GM21576 (cell line): ENCODE results near the gene DPP4.

Source experiments
- ATAC-seq: cut with Tn5 transposase; IDR thresholded peaks from one replicate; pipeline ENCODE4 v1.9.1; 2021; ENCODE audit warnings: mild to moderate bottlenecking, moderate library complexity; ENCODE audit not compliant: unreplicated experiment

DPP4 gene

DNA sequence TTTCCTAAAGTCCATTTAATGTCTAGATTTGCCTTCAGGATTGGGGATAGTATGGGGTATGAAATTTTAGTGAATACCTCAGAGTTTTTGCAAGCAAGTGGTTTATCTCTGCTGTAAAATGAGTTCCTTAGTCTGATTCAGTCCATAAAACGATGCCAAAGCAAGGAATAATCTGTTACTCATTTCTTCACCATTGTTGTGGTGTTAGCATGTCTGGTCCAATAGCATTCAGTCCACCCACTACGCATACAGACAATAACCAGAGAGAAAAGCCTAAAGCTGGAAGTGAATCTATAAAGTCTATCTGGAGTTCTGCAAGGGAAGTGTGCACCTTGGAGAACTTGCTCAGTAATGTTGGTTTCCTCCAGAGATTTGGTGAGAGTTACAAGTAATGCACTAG, 12.9 kb upstream of the DPP4 start:
- ATAC-seq = no peak

DNA sequence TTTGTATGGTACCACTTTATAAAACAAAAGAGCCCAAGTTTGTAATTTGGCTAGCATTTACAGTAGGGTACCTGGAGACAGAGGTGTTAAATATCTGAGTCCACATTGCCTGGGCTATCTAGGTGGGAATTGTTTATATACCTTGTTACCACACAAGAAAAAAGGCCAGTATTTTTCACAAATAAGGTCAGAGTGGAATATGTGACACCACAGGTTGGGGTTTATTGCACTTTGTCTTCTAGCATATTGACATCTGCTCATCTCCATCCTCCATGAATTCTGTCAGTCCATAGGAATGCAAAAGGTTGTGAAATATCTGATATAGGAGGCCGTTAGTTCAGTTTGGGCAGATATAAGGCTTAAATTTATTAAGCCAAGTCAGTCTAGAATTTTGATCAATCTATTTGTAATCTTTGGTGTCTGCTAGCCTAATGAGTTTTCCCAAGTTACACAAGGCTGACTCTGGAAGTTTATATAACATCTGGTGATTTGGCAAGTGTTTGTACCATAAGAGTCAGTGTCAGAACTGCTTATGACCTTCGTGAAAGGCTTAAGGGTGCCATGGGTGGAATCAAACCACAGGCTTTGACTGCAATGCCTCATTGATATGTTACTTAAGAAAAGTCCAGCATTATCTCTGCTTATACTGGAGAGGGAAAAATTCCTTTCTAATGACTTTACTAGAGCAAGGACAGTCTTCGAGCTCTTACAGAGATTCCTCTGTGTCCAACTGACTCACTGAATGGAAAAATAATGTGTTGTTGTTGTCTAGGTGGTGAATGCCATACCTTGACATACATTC, 11.3 kb upstream of the DPP4 start:
- ATAC-seq = no peak

GRCh38 chr2:162084536-162084935, 10.5 kb upstream of the DPP4 start:
- no peak for ATAC-seq

- no peak for ATAC-seq
Measured at GRCh38 chr2:162082681-162083080, 8.7 kb upstream of the DPP4 start.

- no peak for ATAC-seq
Measured at GRCh38 chr2:162082036-162082435, 8.0 kb upstream of the DPP4 start.

GRCh38 chr2:162079514-162079913, 5.5 kb upstream of the DPP4 start:
- ATAC-seq = no peak

GRCh38 chr2:162075689-162076132, 1.7 kb upstream of the DPP4 start:
- ATAC-seq = no peak

DNA sequence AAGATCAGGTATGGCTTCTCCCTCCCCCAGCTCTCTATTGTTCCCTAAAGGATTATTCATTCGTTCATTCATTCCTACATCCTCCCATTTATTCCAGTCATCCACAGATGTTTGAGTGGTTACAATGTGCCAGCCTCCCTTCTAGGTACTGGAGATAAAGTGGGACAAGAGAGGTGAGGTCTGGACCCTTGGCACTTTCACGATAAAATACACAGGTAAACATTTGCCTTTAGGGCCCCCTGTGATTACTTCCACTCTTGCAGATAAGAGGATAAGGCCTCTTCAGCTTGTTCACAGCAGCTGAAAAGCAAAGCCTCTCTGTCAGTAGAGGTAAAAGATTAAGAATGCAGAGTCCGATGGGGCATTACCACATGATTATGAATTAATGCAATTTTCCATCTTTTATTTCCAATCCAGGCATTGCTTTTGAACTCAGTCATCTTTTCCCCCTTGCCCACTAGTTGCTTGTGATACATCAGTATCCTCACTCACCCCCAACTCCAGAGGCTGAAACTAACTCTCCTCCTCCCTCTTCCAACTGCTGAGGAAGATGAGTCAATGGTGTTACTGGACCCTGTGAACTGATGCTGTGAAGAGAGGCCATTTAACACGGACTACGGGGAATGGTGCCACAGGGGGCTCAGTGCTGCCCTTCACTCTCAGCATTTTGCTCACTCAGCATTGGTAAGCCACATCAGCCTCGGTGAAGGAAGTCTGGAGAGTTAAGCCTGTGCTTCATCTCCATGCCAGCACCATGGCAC, 1.1 kb upstream of the DPP4 start:
- ATAC-seq = no peak

- no peak for ATAC-seq
Measured at GRCh38 chr2:162074632-162074895, 549 bp upstream of the DPP4 start.

- no peak for ATAC-seq
Measured at GRCh38 chr2:162072976-162073887, 783 bp downstream of the DPP4 start.

DNA sequence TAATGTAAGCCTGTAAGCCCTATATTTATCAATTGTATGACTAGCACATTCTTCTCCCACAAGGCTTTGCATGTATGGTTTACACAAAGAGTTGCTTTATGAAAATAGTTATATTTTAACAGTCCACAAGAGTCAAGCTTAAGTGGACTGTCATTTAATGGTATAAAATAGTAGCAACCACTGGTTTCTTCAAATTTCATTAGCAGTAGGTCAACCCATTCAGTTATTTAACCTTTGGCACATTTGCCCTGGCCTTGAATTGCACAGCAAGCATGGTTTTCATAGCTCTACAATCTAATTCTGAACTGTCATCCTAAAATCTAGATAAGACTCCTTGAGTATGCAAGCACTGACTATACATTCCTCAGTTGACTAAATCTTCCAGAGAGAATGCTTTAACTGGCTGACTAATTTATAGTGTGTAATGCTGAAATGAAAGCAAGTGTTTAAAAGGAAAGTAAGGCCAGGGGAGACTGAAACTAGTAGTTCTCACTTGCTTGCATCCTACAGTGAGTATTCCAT, 1.8 kb downstream of the DPP4 start:
- ATAC-seq = peak; percentile 62

GRCh38 chr2:162071001-162071400, 3.0 kb downstream of the DPP4 start:
- no peak for ATAC-seq

- ATAC-seq = no peak
Measured at GRCh38 chr2:162070228-162070936, 3.6 kb downstream of the DPP4 start.

DNA sequence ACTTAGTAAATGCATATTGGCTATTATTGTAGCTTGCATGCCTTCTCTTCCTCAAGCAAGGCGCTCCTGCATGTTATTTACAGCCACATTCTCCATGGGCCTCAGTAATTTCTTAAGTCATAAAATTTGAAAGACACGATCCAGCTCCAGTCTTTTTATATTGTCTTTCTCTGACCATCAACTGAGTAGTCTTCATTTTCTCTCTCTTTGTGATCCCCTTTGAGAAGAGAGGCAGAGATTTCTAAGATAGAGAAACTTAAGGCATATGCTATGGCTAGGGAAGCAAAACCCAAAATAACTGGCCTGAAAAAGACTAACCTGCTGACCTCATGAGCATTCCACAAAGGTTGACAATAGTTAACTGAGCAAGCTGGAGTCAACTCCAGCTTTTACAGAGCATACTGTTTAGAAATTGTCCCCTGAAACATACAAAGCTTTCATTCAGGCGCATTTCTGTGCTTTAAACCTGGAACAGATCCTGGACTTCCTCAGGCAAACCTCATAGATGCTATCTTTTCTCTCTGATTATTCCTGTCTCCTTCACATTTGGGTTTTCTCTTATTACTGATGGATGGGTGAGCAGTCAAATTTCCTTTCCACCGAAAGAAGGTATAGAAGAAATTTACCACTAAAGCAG, 4.6 kb downstream of the DPP4 start:
- ATAC-seq = no peak

- no peak for ATAC-seq
Measured at GRCh38 chr2:162067596-162067995, 6.4 kb downstream of the DPP4 start.

GRCh38 chr2:162065767-162066166, 8.2 kb downstream of the DPP4 start:
- ATAC-seq = no peak

DNA sequence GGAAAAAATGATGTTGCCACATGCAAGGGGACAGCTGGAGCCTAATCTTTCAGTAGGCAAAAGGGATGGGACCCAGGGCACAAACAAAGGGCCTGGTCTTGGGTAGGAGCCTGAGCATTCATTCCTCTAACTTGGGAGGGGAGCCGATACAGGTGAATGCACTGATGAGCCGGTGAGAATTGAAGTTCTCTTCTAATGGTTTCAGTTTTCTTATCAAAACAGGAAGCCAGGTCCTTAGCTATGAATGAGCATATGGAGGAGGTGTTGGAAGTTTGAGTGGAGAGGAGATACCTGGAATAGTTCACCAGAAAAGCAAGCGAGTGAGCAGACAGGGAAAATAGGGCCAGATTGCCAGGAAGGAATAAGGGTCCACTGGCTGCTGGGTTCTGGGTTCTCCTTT, 10.1 kb downstream of the DPP4 start:
- ATAC-seq = peak; percentile 42

GRCh38 chr2:162063281-162063680, 10.7 kb downstream of the DPP4 start:
- ATAC-seq = no peak

- ATAC-seq = no peak
Measured at GRCh38 chr2:162062559-162062958, 11.5 kb downstream of the DPP4 start.

DNA sequence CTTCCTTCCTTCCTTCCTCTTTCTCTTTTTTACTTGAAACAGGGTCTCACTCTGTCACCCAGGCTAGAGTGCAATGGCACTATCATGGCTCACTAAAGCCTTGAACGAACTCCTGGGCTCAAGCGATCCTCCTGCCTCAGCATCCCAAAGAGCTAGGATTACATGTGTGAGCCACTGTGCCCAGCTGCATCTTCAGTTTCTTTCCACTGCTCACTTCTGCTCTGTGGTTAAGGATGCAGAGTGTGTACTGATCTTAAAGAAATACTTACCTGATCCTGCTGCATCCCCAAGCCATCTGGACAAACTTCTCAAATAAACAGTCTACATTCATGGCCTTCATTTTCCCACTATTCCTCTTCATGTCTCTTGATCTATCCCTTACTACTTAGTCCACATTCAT, 13.0 kb downstream of the DPP4 start:
- ATAC-seq = no peak
